GM12865 (cell line): Measurements from ENCODE around the gene NDUFA11.

ENCODE experiments used
- DNase-seq: peaks from one replicate; pipeline ENCODE4 v3.0.0; 2010; ENCODE audit warnings: low read depth
- H3K4me3 ChIP-seq: 2 replicates; pipeline ENCODE4 v1.5.1; 2011; ENCODE audit warnings: mild to moderate bottlenecking, low read depth, low read length, control low read depth
- CTCF ChIP-seq: IDR thresholded peaks from 2 replicates; pipeline ENCODE4 v1.5.1; 2011; ENCODE audit warnings: low read length, control low read depth, low read depth, inconsistent platforms; ENCODE audit not compliant: insufficient read depth; ENCODE audit errors: missing control alignments

Gene NDUFA11

GRCh38 chr19:5867201-5868136 lies 36.1 kb downstream of the NDUFA11 start:
- no peak for TF ChIP-seq CTCF
- no peak overlapping the region for H3K4me3 ChIP-seq
- DNase-seq = no peak

GRCh38 chr19:5865772-5866171 lies 37.8 kb downstream of the NDUFA11 start:
- no peak overlapping the region for H3K4me3 ChIP-seq

GRCh38 chr19:5864725-5865486 lies 38.7 kb downstream of the NDUFA11 start:
- no peak for DNase-seq
- TF ChIP-seq CTCF = no peak
- no peak overlapping the region for H3K4me3 ChIP-seq

More at GRCh38 chr19:5865772-5866171, 37.8 kb downstream of the NDUFA11 start:
- DNase-seq = no peak
- TF ChIP-seq CTCF = no peak

GRCh38 chr19:5864013-5864720 lies 39.4 kb downstream of the NDUFA11 start:
- no peak for TF ChIP-seq CTCF

GRCh38 chr19:5863030-5863665 lies 40.4 kb downstream of the NDUFA11 start:
- DNase-seq = no peak
- H3K4me3 ChIP-seq = no peak overlapping the region
- no peak for TF ChIP-seq CTCF

More at GRCh38 chr19:5864013-5864720, 39.4 kb downstream of the NDUFA11 start:
- H3K4me3 ChIP-seq = no peak overlapping the region
- DNase-seq = no peak
